HG02973 (cell line): ENCODE results near the gene EPB41L4B.
"Not testable (repeated sequence)": the region's sequence is repeated elsewhere in the genome, so short reads cannot be mapped to it uniquely, and the experiment has no call there.

ENCODE experiments used
- ATAC-seq: cut with Tn5 transposase; IDR thresholded peaks from one replicate; pipeline ENCODE4 v1.9.1; 2021; ENCODE audit warnings: moderate library complexity; ENCODE audit not compliant: unreplicated experiment

The EPB41L4B gene

GRCh38 chr9:109301012-109301411, 19.8 kb downstream of the EPB41L4B start:
- ATAC-seq: no peak

- no peak for ATAC-seq
Observed at GRCh38 chr9:109299891-109300290, 21.0 kb downstream of the EPB41L4B start.

GRCh38 chr9:109297899-109298298, 23.0 kb downstream of the EPB41L4B start:
- ATAC-seq: no peak

GRCh38 chr9:109295221-109296130, 25.4 kb downstream of the EPB41L4B start:
- no peak for ATAC-seq

- no peak for ATAC-seq
Observed at GRCh38 chr9:109290385-109290784, 30.5 kb downstream of the EPB41L4B start.

- no peak for ATAC-seq
Observed at GRCh38 chr9:109289931-109290330, 30.9 kb downstream of the EPB41L4B start.

- ATAC-seq: no peak
Observed at GRCh38 chr9:109289186-109289585, 31.7 kb downstream of the EPB41L4B start.

GRCh38 chr9:109286981-109287380, 33.9 kb downstream of the EPB41L4B start:
- no peak for ATAC-seq

GRCh38 chr9:109286571-109286977, 34.3 kb downstream of the EPB41L4B start:
- ATAC-seq: no peak

GRCh38 chr9:109283672-109284071, 37.2 kb downstream of the EPB41L4B start:
- ATAC-seq: not testable (repeated sequence)

- no peak for ATAC-seq
Observed at GRCh38 chr9:109283012-109283411, 37.8 kb downstream of the EPB41L4B start.

- ATAC-seq: no peak
Observed at GRCh38 chr9:109282302-109282701, 38.6 kb downstream of the EPB41L4B start.

- no peak for ATAC-seq
Observed at GRCh38 chr9:109281518-109281917, 39.3 kb downstream of the EPB41L4B start.

- no peak for ATAC-seq
Observed at GRCh38 chr9:109278848-109279247, 42.0 kb downstream of the EPB41L4B start.

GRCh38 chr9:109278216-109278615, 42.6 kb downstream of the EPB41L4B start:
- ATAC-seq: no peak

GRCh38 chr9:109277451-109277850, 43.4 kb downstream of the EPB41L4B start:
- no peak for ATAC-seq

- no peak for ATAC-seq
Observed at GRCh38 chr9:109276469-109277440, 44.1 kb downstream of the EPB41L4B start.

- ATAC-seq: no peak
Observed at GRCh38 chr9:109274884-109275730, 45.8 kb downstream of the EPB41L4B start.

- no peak for ATAC-seq
Observed at GRCh38 chr9:109273869-109274268, 47.0 kb downstream of the EPB41L4B start.

- no peak for ATAC-seq
Observed at GRCh38 chr9:109272745-109273144, 48.1 kb downstream of the EPB41L4B start.

GRCh38 chr9:109272045-109272444, 48.8 kb downstream of the EPB41L4B start:
- ATAC-seq: no peak
